Measurements from ENCODE around the gene SYT9.

DNA sequence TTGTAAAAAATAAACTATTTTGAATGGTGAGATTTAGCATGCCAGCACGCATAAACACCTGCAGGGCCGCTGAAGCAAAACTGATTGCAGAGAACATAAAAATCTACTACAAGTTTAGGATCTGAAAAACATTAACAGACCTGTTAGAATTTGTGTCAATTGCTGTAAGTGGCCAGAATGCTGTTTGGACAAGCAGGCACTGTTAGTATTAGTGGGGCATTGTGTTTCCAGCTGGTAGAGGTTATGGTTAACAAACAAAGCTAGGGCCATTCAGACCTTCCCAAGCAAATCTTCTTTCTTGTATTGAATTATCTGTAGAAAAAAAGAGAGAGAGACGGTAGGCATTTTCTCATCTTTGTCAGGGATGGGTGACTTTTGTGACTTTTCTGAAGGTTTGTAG is 176.0 kb downstream of the SYT9 start:
- no peak for TF ChIP-seq EZH2 (IDR thresholded peaks at IDR 0.05)
- no peak for TF ChIP-seq FOXP2 (optimal IDR thresholded peaks at IDR 0.05; ENCODE audit: control extremely low read depth, extremely low read length, insufficient read depth)
- no peak for TF ChIP-seq POLR2AphosphoS5 (IDR thresholded peaks at IDR 0.05; ENCODE audit: borderline replicate concordance, low read depth, low read length)
